SH-SY5Y (cell line): Measurements from ENCODE around the gene OTOG.

ENCODE experiments used
- GATA2 ChIP-seq: IDR thresholded peaks from 2 replicates; pipeline ENCODE4 v1.6.1; 2011; ENCODE audit warnings: mild to moderate bottlenecking, low read depth, low read length
- GATA3 ChIP-seq: IDR thresholded peaks from 2 replicates; pipeline ENCODE4 v1.6.1; 2011; ENCODE audit warnings: low read depth, mild to moderate bottlenecking, low read length, moderate library complexity

DNA sequence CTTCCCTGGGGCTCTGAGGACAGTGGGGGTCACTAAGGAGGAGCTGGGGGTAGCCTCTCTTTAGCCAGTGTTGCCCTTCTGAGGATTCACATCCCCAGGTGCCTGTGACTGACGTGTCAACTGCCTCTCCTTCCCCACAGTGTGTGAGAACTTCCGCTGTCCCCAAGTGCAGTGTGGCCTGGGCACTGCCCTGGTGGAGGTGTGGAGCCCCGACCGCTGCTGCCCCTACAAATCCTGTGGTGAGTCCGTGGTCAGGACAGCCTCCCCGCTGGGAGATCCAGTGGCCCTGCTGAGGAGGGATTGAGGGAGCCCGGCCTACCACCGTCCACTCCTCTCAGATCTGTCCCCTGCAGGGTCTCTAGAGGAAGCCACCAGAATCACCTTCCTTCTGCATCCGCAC lies 91.3 kb downstream of the OTOG start:
- no peak for TF ChIP-seq GATA2
- TF ChIP-seq GATA3, result no peak
